A549 (cell line): Measurements from ENCODE around the gene TMEM186.
"Not testable (repeated sequence)": the region's sequence is repeated elsewhere in the genome, so short reads cannot be mapped to it uniquely, and the experiment has no call there.

Source experiments
- CEBPB ChIP-seq, 2 experiments: fragments of >200 bp in 1 of 2; sonication (Bioruptor Twin) in 1 of 2; formaldehyde crosslinking in 1 of 2; IDR thresholded peaks; 2 replicates each; pipeline ENCODE4 v1.6.1; 2012 to 2016
- CHD2 ChIP-seq: fragments of 150-350 bp; IDR thresholded peaks from 2 replicates; pipeline ENCODE4 v1.6.1; 2014; ENCODE audit warnings: low read length; ENCODE audit not compliant: partially characterized antibody
- MAFK ChIP-seq: fragments of 450-650 bp; IDR thresholded peaks from 2 replicates; pipeline ENCODE4 v1.6.1; 2014; ENCODE audit not compliant: partially characterized antibody
- MAX ChIP-seq: IDR thresholded peaks from 2 replicates; pipeline ENCODE4 v1.6.1; 2012
- POLR2A ChIP-seq: IDR thresholded peaks from 2 replicates; pipeline ENCODE4 v1.6.1; 2012; ENCODE audit warnings: mild to moderate bottlenecking, low read length
- SMC3 ChIP-seq: fragments of >200 bp; sonication (Bioruptor Twin); formaldehyde crosslinking; IDR thresholded peaks from 3 replicates; pipeline ENCODE4 v1.6.1; 2018; ENCODE audit warnings: inconsistent platforms
- TF ChIP-seq, protein P1 (sequence below): fragments of >200 bp; sonication (Bioruptor Twin); formaldehyde crosslinking; IDR thresholded peaks from 3 replicates; pipeline ENCODE4 v1.5.1; 2016
- TF ChIP-seq, protein P2 (sequence below): fragments of 250-450 bp; sonication (Bioruptor Pico); IDR thresholded peaks from 2 replicates; pipeline ENCODE4 v1.5.0; 2021; ENCODE audit warnings: mild to moderate bottlenecking, moderate library complexity, borderline replicate concordance
- TF ChIP-seq, protein P3 (sequence below): IDR thresholded peaks from 2 replicates; pipeline ENCODE4 v1.6.1; 2012

- not testable (repeated sequence) for TF ChIP-seq CEBPB (IDR thresholded peaks at IDR 0.05); POLR2A; SMC3; CHD2; MAX; MAFK
- TF ChIP-seq, protein P1, sequence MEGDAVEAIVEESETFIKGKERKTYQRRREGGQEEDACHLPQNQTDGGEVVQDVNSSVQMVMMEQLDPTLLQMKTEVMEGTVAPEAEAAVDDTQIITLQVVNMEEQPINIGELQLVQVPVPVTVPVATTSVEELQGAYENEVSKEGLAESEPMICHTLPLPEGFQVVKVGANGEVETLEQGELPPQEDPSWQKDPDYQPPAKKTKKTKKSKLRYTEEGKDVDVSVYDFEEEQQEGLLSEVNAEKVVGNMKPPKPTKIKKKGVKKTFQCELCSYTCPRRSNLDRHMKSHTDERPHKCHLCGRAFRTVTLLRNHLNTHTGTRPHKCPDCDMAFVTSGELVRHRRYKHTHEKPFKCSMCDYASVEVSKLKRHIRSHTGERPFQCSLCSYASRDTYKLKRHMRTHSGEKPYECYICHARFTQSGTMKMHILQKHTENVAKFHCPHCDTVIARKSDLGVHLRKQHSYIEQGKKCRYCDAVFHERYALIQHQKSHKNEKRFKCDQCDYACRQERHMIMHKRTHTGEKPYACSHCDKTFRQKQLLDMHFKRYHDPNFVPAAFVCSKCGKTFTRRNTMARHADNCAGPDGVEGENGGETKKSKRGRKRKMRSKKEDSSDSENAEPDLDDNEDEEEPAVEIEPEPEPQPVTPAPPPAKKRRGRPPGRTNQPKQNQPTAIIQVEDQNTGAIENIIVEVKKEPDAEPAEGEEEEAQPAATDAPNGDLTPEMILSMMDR = not testable (repeated sequence)
- TF ChIP-seq, protein P2, sequence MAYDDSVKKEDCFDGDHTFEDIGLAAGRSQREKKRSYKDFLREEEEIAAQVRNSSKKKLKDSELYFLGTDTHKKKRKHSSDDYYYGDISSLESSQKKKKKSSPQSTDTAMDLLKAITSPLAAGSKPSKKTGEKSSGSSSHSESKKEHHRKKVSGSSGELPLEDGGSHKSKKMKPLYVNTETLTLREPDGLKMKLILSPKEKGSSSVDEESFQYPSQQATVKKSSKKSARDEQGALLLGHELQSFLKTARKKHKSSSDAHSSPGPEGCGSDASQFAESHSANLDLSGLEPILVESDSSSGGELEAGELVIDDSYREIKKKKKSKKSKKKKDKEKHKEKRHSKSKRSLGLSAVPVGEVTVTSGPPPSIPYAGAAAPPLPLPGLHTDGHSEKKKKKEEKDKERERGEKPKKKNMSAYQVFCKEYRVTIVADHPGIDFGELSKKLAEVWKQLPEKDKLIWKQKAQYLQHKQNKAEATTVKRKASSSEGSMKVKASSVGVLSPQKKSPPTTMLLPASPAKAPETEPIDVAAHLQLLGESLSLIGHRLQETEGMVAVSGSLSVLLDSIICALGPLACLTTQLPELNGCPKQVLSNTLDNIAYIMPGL (CRISPR knock-in tag) = not testable (repeated sequence)
- TF ChIP-seq, protein P3, sequence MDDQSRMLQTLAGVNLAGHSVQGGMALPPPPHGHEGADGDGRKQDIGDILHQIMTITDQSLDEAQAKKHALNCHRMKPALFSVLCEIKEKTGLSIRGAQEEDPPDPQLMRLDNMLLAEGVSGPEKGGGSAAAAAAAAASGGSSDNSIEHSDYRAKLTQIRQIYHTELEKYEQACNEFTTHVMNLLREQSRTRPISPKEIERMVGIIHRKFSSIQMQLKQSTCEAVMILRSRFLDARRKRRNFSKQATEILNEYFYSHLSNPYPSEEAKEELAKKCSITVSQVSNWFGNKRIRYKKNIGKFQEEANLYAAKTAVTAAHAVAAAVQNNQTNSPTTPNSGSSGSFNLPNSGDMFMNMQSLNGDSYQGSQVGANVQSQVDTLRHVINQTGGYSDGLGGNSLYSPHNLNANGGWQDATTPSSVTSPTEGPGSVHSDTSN = not testable (repeated sequence)
Observed at GRCh38 chr16:8837594-8837993, 40.2 kb upstream of the TMEM186 start.
